Right cardiac atrium (tissue), 5 donors: ENCODE data around the gene UCP2. TPM values are rescaled to one million over a fixed set of nuclear protein-coding genes. Genes with fewer than 3 reads are reported as not detected.

Experiments
- ATAC-seq, 2 donors: fragments of 200-7000 bp; cut with Tn5 transposase; one replicate each; pipeline versions ENCODE4 v1.8.0 to v1.9.1; 2020; ENCODE audit warnings: moderate library complexity in 2 of 2, mild to moderate bottlenecking in 1 of 2
- DNase-seq, 3 donors: peaks; one replicate each; pipeline ENCODE4 v3.0.0-alpha.2; 2020
- H3K27ac ChIP-seq: one replicate; pipeline ENCODE4 v1.5.1; 2013; ENCODE audit warnings: mild to moderate bottlenecking, low read length, control low read depth, moderate library complexity
- H3K27me3 ChIP-seq: one replicate; pipeline ENCODE4 v1.6.1; 2013; ENCODE audit not compliant: control insufficient read depth, insufficient read depth
- H3K4me1 ChIP-seq: one replicate; pipeline ENCODE4 v1.6.1; 2013; ENCODE audit warnings: low read length; ENCODE audit not compliant: control insufficient read depth, insufficient read depth
- H3K4me3 ChIP-seq: one replicate; pipeline ENCODE4 v1.5.1; 2013; ENCODE audit warnings: low read length, control low read depth
- H3K9me3 ChIP-seq: one replicate; pipeline ENCODE4 v1.6.1; 2013; ENCODE audit warnings: low read length; ENCODE audit not compliant: control insufficient read depth
- WGBS: extraction: QIAGEN DNeasy Blood & Tissue Kit; methylation state at CpG from one replicate; pipeline ENCODE4 v1.1.7; 2013; 5-methylcytosine and 5-hydroxymethylcytosine counted together
- intact Hi-C, 4 donors: fragments of 100-400 bp; cut with DNase I; formaldehyde crosslinking; loops; one replicate each; pipeline versions ENCODE4 v1.11.0 to v1.14.0; 2022 to 2023
- polyA plus RNA-seq: library from polyadenylated mRNA; stranded (reverse); fragments of 200-250 nt; gene quantifications from one replicate; pipeline ENCODE4 v1.2.3, GENCODE V29; 2013
- total RNA-seq, 4 donors: library from RNA; stranded (reverse); fragmentation: NEBNext Ultra II Directional; extraction: Animal tissue kit (Norgen Biotek cat#: 25700); gene quantifications; one replicate each; pipeline ENCODE4 v1.2.1, GENCODE V29; 2021
- donor health status: healthy with polysubstance abuse.
- donor health status: DM: no; HTN: yes; CAD: no.
- donor health status: DM: no; HTN: no; CAD: no.
- donor health status: DM: no; HTN: yes; CAD: no; lungs with severe emphysema.
- donor health status: DM: yes; HTN: yes; CAD: no.

Gene UCP2
- total and polyA plus RNA-seq, 5 donors, result 9.9 to 23.1 (median 14.5) TPM

- intact Hi-C loops, result no loop called here
- H3K27ac ChIP-seq, result peak overlapping the region; percentile 97
- no peak for DNase-seq
- no peaks in the 10 kb centered on the region for H3K9me3 ChIP-seq
- WGBS, result 50% methylated on average over 4 of the region's 4 CpGs
- peaks cover 19% of the 10 kb centered on the region for H3K4me1 ChIP-seq
- ATAC-seq, result peak in 1 of 2 donors; percentile 19
- H3K4me3 ChIP-seq, result no peak overlapping the region
- no peaks in the 10 kb centered on the region for H3K27me3 ChIP-seq
These were observed 36.6 kb upstream of the UCP2 start for GRCh38 chr11:74019104-74019738.

- WGBS, result 39% methylated on average over 9 of the region's 9 CpGs
- Histone ChIP-seq H3K27ac (peak overlapping the region; percentile 97), H3K4me3 (no peak overlapping the region), H3K9me3 (no peaks in the 10 kb centered on the region), H3K27me3 (no peaks in the 10 kb centered on the region), H3K4me1 (peaks cover 19% of the 10 kb centered on the region)
- peak; percentile 96 to 97 for ATAC-seq
- intact Hi-C loops, result no loop called here
- DNase-seq, result peak; percentile 95 to 97 (median 96)
These were observed 35.8 kb upstream of the UCP2 start for GRCh38 chr11:74018331-74019005.

- intact Hi-C loops, result no loop called here
- DNase-seq (no peak), ATAC-seq (no peak)
- peaks cover 19% of the 10 kb centered on the region for H3K4me1 ChIP-seq
- WGBS, result 88% methylated on average over 3 of the region's 3 CpGs
- no peaks in the 10 kb centered on the region for H3K27me3 ChIP-seq
- H3K4me3 ChIP-seq, result no peak overlapping the region
- H3K9me3 ChIP-seq, result no peaks in the 10 kb centered on the region
- H3K27ac ChIP-seq, result peak overlapping the region; percentile 97
These were observed 35.0 kb upstream of the UCP2 start for GRCh38 chr11:74017631-74018030.

GRCh38 chr11:74015919-74016684 lies 33.5 kb upstream of the UCP2 start:
- intact Hi-C loops, result no loop called here
- H3K27ac ChIP-seq, result no peak overlapping the region

GRCh38 chr11:74014880-74015279 lies 32.2 kb upstream of the UCP2 start:
- no peaks in the 10 kb centered on the region for H3K9me3 ChIP-seq
- peaks cover 30% of the 10 kb centered on the region for H3K4me1 ChIP-seq
- H3K27ac ChIP-seq, result no peak overlapping the region
- DNase-seq, result no peak
- 84% methylated on average over 2 of the region's 2 CpGs for WGBS
- H3K4me3 ChIP-seq, result no peak overlapping the region
- intact Hi-C loops, result no loop called here
- ATAC-seq, result no peak
- H3K27me3 ChIP-seq, result no peaks in the 10 kb centered on the region

More at GRCh38 chr11:74015919-74016684, 33.5 kb upstream of the UCP2 start:
- ATAC-seq (no peak), DNase-seq (no peak)
- Histone ChIP-seq H3K4me3 (no peak overlapping the region), H3K27me3 (no peaks in the 10 kb centered on the region), H3K9me3 (no peaks in the 10 kb centered on the region), H3K4me1 (peaks cover 22% of the 10 kb centered on the region)
- WGBS, result 96% methylated on average over 5 of the region's 5 CpGs

- no peak for ATAC-seq
- Histone ChIP-seq H3K27ac (no peak overlapping the region), H3K27me3 (no peaks in the 10 kb centered on the region), H3K9me3 (no peaks in the 10 kb centered on the region), H3K4me1 (peaks cover 17% of the 10 kb centered on the region), H3K4me3 (no peak overlapping the region)
- intact Hi-C loops, result no loop called here
- DNase-seq, result no peak
- 97% methylated on average over 8 of the region's 8 CpGs for WGBS
These were observed 30.5 kb upstream of the UCP2 start for GRCh38 chr11:74013141-74013540.

GRCh38 chr11:74012074-74012809 lies 29.6 kb upstream of the UCP2 start:
- Histone ChIP-seq H3K27me3 (no peaks in the 10 kb centered on the region), H3K4me1 (peaks cover 13% of the 10 kb centered on the region), H3K27ac (no peak overlapping the region), H3K4me3 (no peak overlapping the region), H3K9me3 (no peaks in the 10 kb centered on the region)
- no peak for ATAC-seq
- no peak for DNase-seq
- 94% methylated on average over 14 of the region's 14 CpGs for WGBS
- intact Hi-C loops, result no loop called here

GRCh38 chr11:74011360-74012073 lies 28.9 kb upstream of the UCP2 start:
- H3K4me1 ChIP-seq, result peaks cover 13% of the 10 kb centered on the region

GRCh38 chr11:74010306-74011300 lies 28.0 kb upstream of the UCP2 start:
- Histone ChIP-seq H3K4me1 (peaks cover 13% of the 10 kb centered on the region), H3K4me3 (no peak overlapping the region), H3K9me3 (no peaks in the 10 kb centered on the region), H3K27me3 (no peaks in the 10 kb centered on the region), H3K27ac (no peak overlapping the region)
- DNase-seq (no peak), ATAC-seq (peak in 1 of 2 donors; percentile 3)
- intact Hi-C loops, result no loop called here
- 84% methylated on average over 9 of the region's 9 CpGs for WGBS

More at GRCh38 chr11:74011360-74012073, 28.9 kb upstream of the UCP2 start:
- 67% methylated on average over 8 of the region's 8 CpGs for WGBS
- Histone ChIP-seq H3K9me3 (no peaks in the 10 kb centered on the region), H3K4me3 (no peak overlapping the region), H3K27me3 (no peaks in the 10 kb centered on the region), H3K27ac (no peak overlapping the region)
- ATAC-seq (peak; percentile 18 to 60), DNase-seq (peak in 1 of 3 donors; percentile 44)
- intact Hi-C loops, result no loop called here
